HEK293 (cell line): ENCODE results near the gene TMPRSS4.
A peak's percentile ranks its signal among the peaks of the same experiment; 100 is the strongest.

Experiments
- CTCF ChIA-PET: fragments of 350-600 bp; formaldehyde crosslinking; extraction: SDS; loops from one replicate; lab custom pipeline; 2021; ENCODE audit warnings: antibody characterized with exemption; lab: Yijun Ruan, JAX
- POLR2A ChIA-PET: fragments of 300-600 bp; formaldehyde crosslinking; extraction: SDS; loops from one replicate; lab custom pipeline; 2020; ENCODE audit warnings: antibody characterized with exemption, inconsistent platforms; lab: Yijun Ruan, JAX
- H3K27ac ChIP-seq: fragments of 200-500 bp; sonication (Bioruptor generic); 2 replicates; pipeline ENCODE4 v1.5.1; 2014; ENCODE audit warnings: low read depth, low read length, control low read depth, inconsistent platforms; ENCODE audit errors: extremely low read depth
- H3K36me3 ChIP-seq, 2 experiments: fragments of 200-500 bp in 1 of 2; sonication (Bioruptor generic) in 1 of 2; 1 replicate in 1 of 2; 2 replicates in 1 of 2; pipeline ENCODE4 v1.5.1; 2014 to 2017; ENCODE audit warnings: inconsistent platforms in 2 of 2, low read length in 2 of 2; ENCODE audit not compliant: control insufficient read depth in 2 of 2, insufficient read depth in 1 of 2
- H3K4me1 ChIP-seq: fragments of 200-500 bp; sonication (Bioruptor generic); 2 replicates; pipeline ENCODE4 v1.5.1; 2014; ENCODE audit warnings: mild to moderate bottlenecking, low read length, inconsistent platforms; ENCODE audit not compliant: control insufficient read depth, insufficient read depth
- H3K4me3 ChIP-seq: 2 replicates; pipeline ENCODE4 v1.5.1; 2011; ENCODE audit warnings: low read depth, mild to moderate bottlenecking, control low read depth, low read length, moderate library complexity
- H3K9me3 ChIP-seq: fragments of 200-500 bp; sonication (Bioruptor generic); 2 replicates; pipeline ENCODE4 v1.5.1; 2014; ENCODE audit warnings: low read depth, low read length, inconsistent platforms; ENCODE audit not compliant: control insufficient read depth, insufficient read depth
- EGR2 ChIP-seq: fragments of 450-650 bp; formaldehyde crosslinking; IDR thresholded peaks from 2 replicates; pipeline ENCODE4 v1.5.1; 2016; ENCODE audit warnings: low read depth, missing biosample characterization, missing genetic modification characterization
- GFI1B ChIP-seq: fragments of 450-650 bp; formaldehyde crosslinking; IDR thresholded peaks from 2 replicates; pipeline ENCODE4 v1.5.1; 2016; ENCODE audit warnings: missing biosample characterization, missing genetic modification characterization
- HOXD13 ChIP-seq: sonication (generic); formaldehyde crosslinking; IDR thresholded peaks from 2 replicates; pipeline ENCODE4 v1.8.0; 2022; ENCODE audit warnings: missing genetic modification reagents, borderline replicate concordance
- KLF1 ChIP-seq: fragments of 450-650 bp; formaldehyde crosslinking; IDR thresholded peaks from 2 replicates; pipeline ENCODE4 v1.5.1; 2016; ENCODE audit warnings: missing biosample characterization, missing genetic modification characterization
- MZF1 ChIP-seq: fragments of 450-650 bp; formaldehyde crosslinking; IDR thresholded peaks from 2 replicates; pipeline ENCODE4 v1.5.1; 2017; ENCODE audit warnings: missing biosample characterization, missing genetic modification characterization, borderline replicate concordance
- TCF7L2 ChIP-seq: IDR thresholded peaks from 2 replicates; pipeline ENCODE4 v1.6.1; 2011; ENCODE audit warnings: low read depth, mild to moderate bottlenecking, inconsistent platforms, low read length, moderate library complexity, borderline replicate concordance
- TSHZ1 ChIP-seq: fragments of 450-650 bp; formaldehyde crosslinking; IDR thresholded peaks from 2 replicates; pipeline ENCODE4 v1.5.1; 2016; ENCODE audit warnings: missing biosample characterization, missing genetic modification characterization, borderline replicate concordance
- WT1 ChIP-seq: fragments of 450-650 bp; formaldehyde crosslinking; IDR thresholded peaks from 2 replicates; pipeline ENCODE4 v1.5.1; 2016; ENCODE audit warnings: missing biosample characterization, missing genetic modification characterization
- ZEB2 ChIP-seq: fragments of 450-650 bp; formaldehyde crosslinking; IDR thresholded peaks from 2 replicates; pipeline ENCODE4 v1.5.1; 2016; ENCODE audit warnings: missing biosample characterization, missing genetic modification characterization
- ZFHX2 ChIP-seq: fragments of 450-650 bp; formaldehyde crosslinking; conservative IDR thresholded peaks from 2 replicates; pipeline ENCODE4 v1.5.1; 2016; ENCODE audit warnings: missing biosample characterization, missing genetic modification characterization
- ZNF114 ChIP-seq: fragments of 450-650 bp; formaldehyde crosslinking; IDR thresholded peaks from 2 replicates; pipeline ENCODE4 v1.5.0; 2017; ENCODE audit warnings: missing biosample characterization, missing genetic modification characterization
- ZNF19 ChIP-seq: fragments of 450-650 bp; formaldehyde crosslinking; IDR thresholded peaks from 2 replicates; pipeline ENCODE4; 2016; ENCODE audit warnings: missing biosample characterization, missing genetic modification characterization, low read depth
- ZNF2 ChIP-seq: fragments of 450-650 bp; formaldehyde crosslinking; IDR thresholded peaks from 2 replicates; pipeline ENCODE4 v1.5.1; 2016; ENCODE audit warnings: missing biosample characterization, missing genetic modification characterization
- ZNF280C ChIP-seq: fragments of 450-650 bp; formaldehyde crosslinking; IDR thresholded peaks from 2 replicates; pipeline ENCODE4 v1.5.1; 2016; ENCODE audit warnings: missing biosample characterization, missing genetic modification characterization
- ZNF324 ChIP-seq: fragments of 450-650 bp; formaldehyde crosslinking; IDR thresholded peaks from 2 replicates; pipeline ENCODE4 v1.5.1; 2016; ENCODE audit warnings: missing biosample characterization, missing genetic modification characterization
- ZNF645 ChIP-seq: fragments of 450-650 bp; formaldehyde crosslinking; IDR thresholded peaks from 2 replicates; pipeline ENCODE4; 2016; ENCODE audit warnings: missing biosample characterization, missing genetic modification characterization
- ZNF791 ChIP-seq: fragments of 450-650 bp; formaldehyde crosslinking; IDR thresholded peaks from 2 replicates; pipeline ENCODE4 v1.5.1; 2016; ENCODE audit warnings: missing biosample characterization, missing genetic modification characterization
- ZSCAN23 ChIP-seq: fragments of 450-650 bp; formaldehyde crosslinking; IDR thresholded peaks from 2 replicates; pipeline ENCODE4 v1.5.1; 2016; ENCODE audit warnings: missing biosample characterization, missing genetic modification characterization
- TF ChIP-seq, protein P1 (sequence below): fragments of 450-650 bp; formaldehyde crosslinking; IDR thresholded peaks from 2 replicates; pipeline ENCODE4 v1.5.1; 2016; ENCODE audit warnings: missing biosample characterization, missing genetic modification characterization

The TMPRSS4 gene

DNA sequence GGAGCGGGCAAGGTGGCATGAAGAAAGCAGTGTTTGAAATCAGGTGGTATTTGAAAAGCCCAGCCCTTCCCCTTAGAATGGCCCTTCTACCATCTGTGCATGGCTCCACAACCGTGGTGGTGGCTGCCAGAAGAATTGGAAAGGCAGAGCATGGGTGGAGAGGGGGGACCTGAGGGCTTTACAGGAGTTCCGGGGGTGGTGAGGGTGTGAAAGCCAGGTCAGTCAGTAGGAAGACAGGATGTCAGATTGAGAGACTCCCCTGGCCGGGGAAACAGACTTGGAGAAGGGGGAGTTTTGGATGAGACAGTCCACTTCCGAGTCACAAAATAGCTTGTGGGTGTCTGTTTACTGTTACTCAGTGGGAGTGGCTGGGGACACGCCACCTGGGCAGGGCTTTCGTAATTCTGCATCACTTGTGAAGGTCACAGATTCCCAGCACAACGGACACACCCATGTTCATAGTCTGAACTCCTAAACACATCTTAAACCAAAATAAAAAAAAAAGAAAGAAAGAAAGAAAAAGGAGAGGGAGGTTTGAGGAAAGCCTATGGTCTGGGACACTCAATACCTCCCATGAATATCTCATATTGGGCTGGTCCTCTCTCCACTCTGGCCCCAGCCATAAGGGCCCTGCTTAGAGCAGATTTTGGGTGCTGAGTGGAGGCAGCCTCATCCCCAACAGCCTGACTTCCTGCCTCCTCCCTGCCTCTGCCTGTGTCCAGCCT lies 34.3 kb downstream of the TMPRSS4 start:
- no peak overlapping the region for H3K4me3 ChIP-seq
- ChIA-PET CTCF (no interaction called here), POLR2A (no interaction called here)
- H3K36me3 ChIP-seq, result no peaks in the 10 kb centered on the region
- no peaks in the 10 kb centered on the region for H3K9me3 ChIP-seq
- no peak overlapping the region for H3K27ac ChIP-seq
- no peaks in the 10 kb centered on the region for H3K4me1 ChIP-seq
- TF ChIP-seq EGR2 (tag by site-specific recombination) (peak; percentile 80), ZSCAN23 (no peak), ZEB2 (tag by site-specific recombination) (no peak), ZNF114 (tag by site-specific recombination) (no peak), KLF1 (0 out of 2 replicates have a peak, but pooled peaks have one; percentile 24), ZNF324 (tag by site-specific recombination) (no peak), ZNF2 (tag by site-specific recombination) (no peak), ZFHX2 (peak; percentile 83)
- TF ChIP-seq, protein P1, sequence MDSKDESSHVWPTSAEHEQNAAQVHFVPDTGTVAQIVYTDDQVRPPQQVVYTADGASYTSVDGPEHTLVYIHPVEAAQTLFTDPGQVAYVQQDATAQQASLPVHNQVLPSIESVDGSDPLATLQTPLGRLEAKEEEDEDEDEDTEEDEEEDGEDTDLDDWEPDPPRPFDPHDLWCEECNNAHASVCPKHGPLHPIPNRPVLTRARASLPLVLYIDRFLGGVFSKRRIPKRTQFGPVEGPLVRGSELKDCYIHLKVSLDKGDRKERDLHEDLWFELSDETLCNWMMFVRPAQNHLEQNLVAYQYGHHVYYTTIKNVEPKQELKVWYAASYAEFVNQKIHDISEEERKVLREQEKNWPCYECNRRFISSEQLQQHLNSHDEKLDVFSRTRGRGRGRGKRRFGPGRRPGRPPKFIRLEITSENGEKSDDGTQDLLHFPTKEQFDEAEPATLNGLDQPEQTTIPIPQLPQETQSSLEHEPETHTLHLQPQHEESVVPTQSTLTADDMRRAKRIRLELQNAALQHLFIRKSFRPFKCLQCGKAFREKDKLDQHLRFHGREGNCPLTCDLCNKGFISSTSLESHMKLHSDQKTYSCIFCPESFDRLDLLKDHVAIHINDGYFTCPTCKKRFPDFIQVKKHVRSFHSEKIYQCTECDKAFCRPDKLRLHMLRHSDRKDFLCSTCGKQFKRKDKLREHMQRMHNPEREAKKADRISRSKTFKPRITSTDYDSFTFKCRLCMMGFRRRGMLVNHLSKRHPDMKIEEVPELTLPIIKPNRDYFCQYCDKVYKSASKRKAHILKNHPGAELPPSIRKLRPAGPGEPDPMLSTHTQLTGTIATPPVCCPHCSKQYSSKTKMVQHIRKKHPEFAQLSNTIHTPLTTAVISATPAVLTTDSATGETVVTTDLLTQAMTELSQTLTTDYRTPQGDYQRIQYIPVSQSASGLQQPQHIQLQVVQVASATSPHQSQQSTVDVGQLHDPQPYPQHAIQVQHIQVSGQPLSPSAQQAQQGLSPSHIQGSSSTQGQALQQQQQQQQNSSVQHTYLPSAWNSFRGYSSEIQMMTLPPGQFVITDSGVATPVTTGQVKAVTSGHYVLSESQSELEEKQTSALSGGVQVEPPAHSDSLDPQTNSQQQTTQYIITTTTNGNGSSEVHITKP, result peak; percentile 99
- TF ChIP-seq, all 188 proteins: peak for 4

- ChIA-PET POLR2A (no interaction called here), CTCF (no interaction called here)
- Histone ChIP-seq H3K4me3 (no peak overlapping the region), H3K27ac (no peak overlapping the region), H3K9me3 (no peaks in the 10 kb centered on the region), H3K4me1 (no peaks in the 10 kb centered on the region)
- no peak for TF ChIP-seq ZNF19 (tag by site-specific recombination)
- no peak for TF ChIP-seq ZNF280C (tag by site-specific recombination)
- no peak for TF ChIP-seq ZNF791
- TF ChIP-seq ZNF645 (tag by site-specific recombination), result no peak
- TF ChIP-seq, all 188 proteins: peak for 0
- H3K36me3 ChIP-seq, result no peaks in the 10 kb centered on the region
These were observed 34.8 kb downstream of the TMPRSS4 start for GRCh38 chr11:118111744-118112035.

GRCh38 chr11:118112711-118113430 lies 36.0 kb downstream of the TMPRSS4 start:
- H3K9me3 ChIP-seq, result no peaks in the 10 kb centered on the region
- H3K27ac ChIP-seq, result no peak overlapping the region
- H3K4me1 ChIP-seq, result no peaks in the 10 kb centered on the region
- CTCF ChIA-PET, result no interaction called here
- no peaks in the 10 kb centered on the region for H3K36me3 ChIP-seq
- H3K4me3 ChIP-seq, result no peak overlapping the region
- POLR2A ChIA-PET, result interaction anchor here (0.7 to 1.1 kb wide), 2 partner anchors 8 to 11 kb away, joined by 3 to 4 read pairs; no protein-coding TSS in a partner anchor
- TF ChIP-seq TSHZ1 (tag by site-specific recombination) (no peak), GFI1B (tag by site-specific recombination) (no peak), TCF7L2 (no peak), WT1 (tag by site-specific recombination) (no peak), HOXD13 (CRISPR knock-in tag) (no peak), MZF1 (no peak)
